Gastroesophageal sphincter (tissue), 3 donors: ENCODE measurements around the gene BCAS3.
A peak's percentile ranks its signal among the peaks of the same experiment; 100 is the strongest.

ENCODE experiments used
- CTCF ChIP-seq, 4 experiments: fragments of 200-600 bp in 2 of 4; fragments of 450-650 bp in 2 of 4; sonication (generic) in 1 of 4; IDR thresholded peaks; one replicate each; pipeline ENCODE4 v1.5.1; 2017 to 2019; ENCODE audit warnings: antibody characterized with exemption in 4 of 4, mild to moderate bottlenecking in 2 of 4, moderate library complexity in 2 of 4
- EP300 ChIP-seq: sonication (generic); formaldehyde crosslinking; IDR thresholded peaks from one replicate; pipeline ENCODE4 v1.6.1; 2017; ENCODE audit warnings: antibody characterized with exemption, mild to moderate bottlenecking
- POLR2A ChIP-seq, 2 donors: fragments of 450-650 bp; IDR thresholded peaks; one replicate each; pipeline ENCODE4 v1.6.1; 2017; ENCODE audit warnings: antibody characterized with exemption in 2 of 2, mild to moderate bottlenecking in 2 of 2, moderate library complexity in 1 of 2
- POLR2AphosphoS5 ChIP-seq: sonication (generic); formaldehyde crosslinking; IDR thresholded peaks from one replicate; pipeline ENCODE4 v1.6.1; 2017; ENCODE audit warnings: antibody characterized with exemption

GRCh38 chr17:61302953-61303816, 625.5 kb downstream of the BCAS3 start:
- TF ChIP-seq POLR2AphosphoS5 (peak; percentile 24), CTCF (IDR thresholded peaks at IDR 0.05) (no peak), POLR2A (IDR thresholded peaks at IDR 0.05) (no peak), EP300 (no peak)
